ENCODE measurements around the gene NOXA1. TPM values are rescaled to one million over a fixed set of nuclear protein-coding genes. Genes with fewer than 3 reads are reported as not detected.
A peak's percentile ranks its signal among the peaks of the same experiment; 100 is the strongest.
"Not testable (repeated sequence)": the region's sequence is repeated elsewhere in the genome, so short reads cannot be mapped to it uniquely, and the experiment has no call there.

The NOXA1 gene
- total RNA-seq, 1 experiment from 2014 or later = not detected

DNA sequence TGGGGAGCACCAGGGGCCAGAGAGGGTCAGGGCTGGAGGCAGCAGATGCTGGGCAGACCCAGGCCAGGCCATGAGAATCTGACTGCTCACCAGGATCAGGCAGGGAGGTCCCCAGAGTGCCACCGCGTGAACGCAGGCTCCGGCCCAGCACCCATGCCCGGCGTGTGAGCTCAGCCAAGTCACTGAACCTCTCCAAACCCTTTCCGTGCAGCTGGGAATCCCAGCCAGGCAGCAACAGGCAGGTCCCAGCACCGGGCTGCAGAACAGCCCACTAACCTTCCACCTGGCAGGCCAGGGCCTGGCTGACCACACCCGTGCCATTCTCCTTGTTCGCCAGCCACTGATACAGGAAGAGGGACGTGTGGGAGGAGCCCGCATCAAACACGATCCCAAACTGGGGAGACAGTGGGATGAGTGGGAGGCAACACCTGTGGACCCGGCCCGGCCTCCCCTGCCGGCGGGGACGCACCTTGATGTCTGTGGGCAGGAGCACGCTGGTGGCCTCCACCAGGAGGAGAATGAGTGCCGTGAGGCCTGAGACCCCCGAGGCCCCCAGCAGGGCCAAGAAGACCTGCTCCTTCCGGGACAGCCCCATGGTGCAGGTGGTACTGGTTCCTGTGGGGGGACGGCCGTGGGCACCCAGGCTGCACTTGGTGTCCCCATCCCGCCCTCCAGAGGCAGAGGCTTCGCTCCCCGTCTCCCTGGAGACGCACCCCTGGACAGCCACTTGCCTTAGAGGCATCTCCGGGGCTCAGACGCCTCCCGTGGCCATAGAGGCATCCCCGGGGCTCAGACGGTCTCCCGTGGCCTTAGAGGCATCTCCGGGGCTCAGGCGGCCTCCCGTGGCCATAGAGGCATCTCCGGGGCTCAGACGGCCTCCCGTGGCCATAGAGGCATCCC lies 14.7 kb downstream of the NOXA1 start:
- no peak for DNase-seq (ENCODE audit: low read depth)

DNA sequence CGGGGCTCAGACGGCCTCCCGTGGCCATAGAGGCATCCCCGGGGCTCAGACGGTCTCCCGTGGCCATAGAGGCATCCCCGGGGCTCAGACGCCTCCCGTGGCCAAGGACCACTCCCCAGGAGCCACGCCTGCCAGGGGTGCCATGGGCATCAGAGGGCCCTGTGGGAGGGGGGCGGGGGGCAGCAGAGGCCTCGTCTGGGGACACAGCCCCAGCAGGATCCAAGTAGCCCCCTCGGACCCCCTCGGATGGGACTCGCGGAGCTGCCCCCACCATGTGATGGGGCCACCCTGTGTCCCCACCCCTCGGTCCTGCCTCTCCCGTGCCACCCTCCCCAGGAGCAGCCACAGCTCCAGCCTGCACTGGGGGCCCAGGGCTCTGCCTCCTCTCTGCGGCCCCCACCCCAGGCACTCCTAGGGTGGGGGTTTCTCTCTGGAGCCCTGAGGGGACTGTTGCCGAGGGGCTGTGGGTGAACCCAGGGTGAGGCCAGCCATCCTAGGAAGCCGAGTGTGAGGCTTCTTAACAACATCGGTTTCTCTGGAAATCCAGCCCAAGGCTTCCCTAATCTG lies 15.5 kb downstream of the NOXA1 start:
- DNase-seq (ENCODE audit: low read depth) = no peak

DNA sequence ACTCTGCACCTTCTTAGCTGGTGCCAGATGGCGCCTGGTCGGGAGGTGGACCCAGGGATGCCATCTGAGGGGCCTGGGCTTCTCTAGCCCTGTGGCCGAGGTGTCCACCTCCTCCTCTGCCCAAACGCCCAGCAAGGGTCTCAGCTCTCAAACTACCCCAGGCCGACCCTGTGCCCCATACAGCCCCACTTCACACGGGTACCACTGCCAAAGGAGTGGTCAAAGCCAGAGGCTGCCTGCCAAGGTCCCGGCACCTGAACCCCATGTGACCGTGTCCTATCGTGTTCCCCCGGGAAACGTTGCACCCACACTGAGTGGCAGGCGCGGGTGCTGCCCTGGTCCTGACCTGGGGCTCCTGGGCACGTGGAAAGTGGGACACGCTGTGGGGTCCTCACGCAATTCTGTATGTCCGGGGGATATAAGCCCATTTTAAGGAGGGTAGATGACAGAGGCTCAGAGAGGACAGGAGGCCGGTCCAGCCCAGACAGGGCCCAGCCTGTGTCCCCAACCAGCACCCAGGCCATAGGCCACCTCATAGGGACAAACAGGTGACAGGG lies 16.0 kb downstream of the NOXA1 start:
- no peak for DNase-seq (ENCODE audit: low read depth)

DNA sequence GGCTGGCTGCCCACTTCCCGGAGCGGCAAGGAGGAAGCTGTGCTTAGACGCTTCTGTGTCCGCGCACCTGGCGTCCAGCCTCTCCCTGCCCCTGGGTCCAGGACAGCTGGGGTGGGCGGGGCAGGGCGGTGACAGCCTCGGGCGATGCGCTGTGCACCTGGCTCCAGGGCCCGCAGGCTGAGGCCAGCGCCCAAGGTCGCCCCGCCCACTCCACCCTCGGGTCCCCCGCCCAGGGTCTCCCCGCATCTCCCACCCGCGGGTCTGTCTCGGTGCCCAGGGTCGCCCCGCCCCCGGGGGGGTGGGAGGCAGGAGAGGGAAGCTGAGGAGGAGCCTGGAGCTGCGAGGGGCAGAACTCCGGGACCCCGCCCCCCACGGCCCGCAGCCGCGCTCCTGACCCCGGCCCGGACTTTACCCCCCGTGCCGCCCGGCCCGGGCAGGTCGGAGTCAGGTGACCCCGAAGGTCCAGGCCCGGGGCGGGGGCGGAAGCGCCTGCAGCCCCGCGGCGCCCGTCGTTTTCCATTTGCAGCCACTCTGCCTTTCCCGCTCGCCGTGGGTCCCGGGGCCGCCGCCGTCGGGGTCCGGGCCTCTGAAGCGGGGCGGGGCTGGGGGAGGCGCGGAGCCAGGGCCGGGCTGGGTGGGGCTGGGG lies 18.2 kb downstream of the NOXA1 start, which contains the start of gene ENTPD8:
Gene ENTPD8 (minus strand): TSS at position 69 of the 646 bp plus-strand sequence. CDS start 3,072 bp downstream, outside the sequence.
- DNase-seq (ENCODE audit: low read depth) = no peak

DNA sequence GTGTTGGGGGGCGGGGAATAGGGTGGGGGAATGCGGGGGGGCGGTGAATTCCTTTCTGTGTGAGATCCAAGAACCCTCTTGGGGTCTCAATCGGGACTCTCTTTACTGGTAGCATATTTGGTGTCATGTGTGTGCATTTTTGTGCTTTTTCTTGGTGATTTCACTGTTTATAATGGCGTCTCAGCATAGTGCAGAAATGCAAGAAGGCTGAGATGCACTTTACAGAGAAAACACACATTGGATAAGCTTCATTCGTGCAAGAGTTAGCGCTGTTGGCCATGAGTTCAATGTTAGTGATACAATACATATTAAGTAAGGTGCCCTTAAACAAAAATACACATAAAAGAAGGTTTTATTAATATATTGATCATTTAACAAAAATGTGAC lies 18.7 kb downstream of the NOXA1 start:
- DNase-seq (ENCODE audit: low read depth) = no peak

DNA sequence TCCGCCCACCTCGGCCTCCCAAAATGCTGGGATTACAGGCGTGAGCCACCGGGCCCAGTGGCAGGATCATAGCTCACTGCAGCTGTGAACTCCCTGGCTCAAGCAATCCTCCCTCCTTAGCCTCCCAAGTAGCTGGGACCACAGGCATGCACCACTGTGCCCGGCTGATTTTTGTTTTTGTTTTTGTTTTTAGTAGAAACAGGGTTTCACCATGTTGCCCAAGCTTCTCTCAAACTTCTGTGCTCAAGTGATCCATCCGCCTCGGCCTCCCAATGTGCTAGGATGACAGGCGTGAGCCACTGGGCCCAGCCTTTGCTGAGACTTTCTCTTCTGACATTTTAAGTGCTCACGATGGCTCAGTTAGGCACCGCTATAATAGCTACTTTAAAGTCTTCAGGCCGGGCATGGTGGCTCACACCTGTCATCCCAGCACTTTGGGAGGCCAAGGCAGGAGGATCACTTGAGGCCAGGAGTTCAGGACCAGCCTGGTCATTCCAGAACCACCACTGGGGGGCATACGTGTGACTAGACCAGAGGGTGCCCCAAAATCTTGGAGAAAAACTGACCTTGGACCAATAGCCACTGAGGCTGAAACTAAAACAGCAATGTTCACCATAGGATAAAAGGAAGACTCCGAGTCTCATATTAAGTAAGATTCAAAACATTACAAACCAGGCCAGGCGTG lies 21.1 kb downstream of the NOXA1 start:
- DNase-seq (ENCODE audit: low read depth) = no peak

DNA sequence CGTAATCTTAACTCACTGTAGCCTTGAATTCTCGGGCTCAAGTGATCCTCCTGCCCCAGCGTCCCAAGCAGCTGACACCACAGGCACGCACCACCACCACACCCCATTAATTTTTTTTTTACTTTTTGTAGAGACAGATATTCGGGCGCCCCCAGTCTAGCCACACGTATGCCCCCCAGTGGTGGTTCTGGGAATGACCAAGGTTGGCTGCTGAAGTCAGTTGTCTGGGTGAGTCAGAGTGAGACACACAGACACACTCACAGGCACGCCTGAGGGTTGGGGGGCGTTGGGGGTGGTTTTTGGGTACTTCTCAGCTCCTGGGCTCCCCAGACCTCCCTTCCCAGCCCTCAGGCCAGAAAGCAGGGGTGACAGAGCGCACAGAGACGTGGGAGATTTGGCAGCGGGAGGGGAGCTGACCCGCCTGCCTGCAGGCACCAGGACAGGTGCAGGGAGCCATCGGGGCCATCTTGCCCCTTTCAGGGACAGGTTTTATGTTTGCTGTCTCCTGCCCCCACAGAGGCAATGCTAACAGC lies 22.1 kb downstream of the NOXA1 start:
- DNase-seq (ENCODE audit: low read depth) = peak; percentile 80

DNA sequence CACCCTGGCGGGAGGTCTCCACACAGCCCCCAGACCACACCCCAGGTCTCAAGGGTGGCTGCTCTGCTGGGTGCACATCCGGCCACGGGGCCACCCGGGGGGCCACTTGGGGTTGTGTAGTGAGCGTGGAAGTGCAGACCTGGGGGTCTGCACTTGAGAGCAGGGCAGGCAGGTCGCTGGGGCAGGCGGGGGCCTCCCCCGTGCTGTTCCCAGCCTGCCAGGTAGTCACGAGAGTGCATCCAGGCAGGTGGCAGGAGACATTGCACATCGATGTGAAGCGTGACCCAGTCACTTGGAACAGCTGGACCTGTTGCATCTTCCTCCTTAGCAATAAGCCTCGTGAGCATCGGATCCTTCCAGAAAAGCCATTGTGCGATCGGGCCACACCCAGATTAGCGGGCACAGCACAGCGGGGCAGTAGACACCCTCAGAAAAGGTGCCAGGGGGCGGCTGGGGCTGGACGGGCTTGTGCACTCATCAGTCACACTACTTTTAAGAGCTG lies 22.8 kb downstream of the NOXA1 start:
- DNase-seq (ENCODE audit: low read depth) = no peak

DNA sequence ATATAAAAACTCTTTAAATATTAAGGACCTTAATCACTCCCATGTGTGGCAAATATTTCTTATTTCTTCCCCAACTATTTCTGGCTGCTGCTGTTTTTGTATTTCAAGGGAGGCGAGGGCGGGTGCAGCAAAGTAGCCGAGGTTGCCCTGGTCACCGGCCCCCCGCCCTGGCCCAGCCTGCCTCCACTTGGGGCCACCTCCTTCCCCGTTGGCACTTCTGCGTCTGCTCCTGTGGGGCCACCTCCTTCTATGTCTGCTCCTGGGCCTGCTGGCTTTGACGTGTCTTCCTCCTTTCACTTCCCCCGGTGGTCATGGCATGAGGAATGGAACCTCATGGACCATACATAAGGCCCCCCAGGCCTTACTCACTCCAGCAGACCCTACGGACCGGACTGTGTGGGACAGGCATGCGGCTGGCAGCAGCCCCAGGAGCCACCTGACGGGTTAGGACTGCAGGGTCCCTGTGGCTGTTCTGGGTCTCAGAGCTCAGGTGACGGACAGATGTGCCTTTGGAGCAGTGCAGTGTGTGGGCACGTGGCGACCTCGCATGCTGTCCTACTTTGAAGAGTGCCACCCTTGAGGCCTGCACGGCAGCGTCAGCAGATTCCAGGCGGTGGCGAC lies 23.8 kb downstream of the NOXA1 start:
- no peak for DNase-seq (ENCODE audit: low read depth)

DNA sequence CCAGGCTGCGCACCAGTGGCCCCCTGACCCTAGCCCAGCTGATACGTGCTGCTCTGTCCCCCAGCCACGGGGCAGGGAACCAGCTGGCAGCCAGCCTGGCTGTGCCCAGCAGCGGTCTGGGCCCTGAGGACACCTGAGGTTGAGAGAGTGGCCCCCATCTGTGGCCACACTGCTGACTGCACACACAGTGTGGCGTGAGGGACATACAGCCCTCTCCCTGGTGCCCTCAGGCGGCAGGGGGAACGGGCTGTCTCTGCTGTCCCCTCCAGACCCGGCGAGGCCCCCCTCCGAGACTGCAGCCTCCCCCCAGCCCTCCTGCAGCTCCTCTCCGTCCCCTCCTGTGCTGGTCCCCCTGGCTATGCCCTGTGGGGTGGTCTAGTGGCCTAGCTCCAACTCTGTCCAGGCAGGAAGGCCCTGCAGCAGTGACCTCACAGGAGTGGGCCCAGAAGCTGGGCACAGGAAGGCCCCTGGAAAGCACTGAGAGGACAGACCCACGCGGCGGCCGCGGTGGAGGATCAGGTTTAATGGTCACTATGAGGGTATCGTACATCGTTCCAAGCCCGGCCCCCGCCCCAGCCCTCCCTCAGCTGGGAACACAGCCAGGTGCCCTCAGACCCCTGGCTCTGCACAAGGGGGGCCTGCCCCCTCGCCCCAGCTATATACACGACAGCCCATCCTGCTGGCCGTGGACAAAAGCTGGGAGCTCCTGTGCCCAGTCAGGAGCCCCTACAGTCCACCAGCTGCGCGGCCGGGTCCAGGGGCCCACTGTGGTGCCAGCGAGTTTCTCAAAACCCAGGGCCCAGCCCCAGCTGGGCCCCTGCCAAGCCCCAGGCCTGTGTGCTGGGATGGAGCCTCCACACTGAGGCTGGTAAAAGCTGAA lies 24.8 kb downstream of the NOXA1 start:
- no peak for DNase-seq (ENCODE audit: low read depth)

DNA sequence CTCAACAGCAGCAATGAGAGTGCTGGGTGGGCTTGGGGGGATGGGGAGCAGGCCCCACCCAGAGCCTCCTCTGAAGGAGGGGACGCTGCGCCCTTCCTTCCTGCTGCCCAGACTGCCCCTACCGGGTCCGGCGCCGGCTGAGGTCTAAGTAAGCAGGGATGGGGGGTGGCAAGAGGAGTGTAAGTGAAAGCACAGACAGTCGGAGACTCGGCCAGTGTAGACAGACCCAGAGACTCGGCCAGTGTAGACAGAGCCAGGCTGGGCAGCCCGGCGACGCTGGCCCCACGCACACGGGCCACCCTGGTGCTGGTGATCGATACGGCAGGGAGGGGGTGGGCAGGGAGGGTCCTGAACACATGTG lies 25.4 kb downstream of the NOXA1 start:
- DNase-seq (ENCODE audit: low read depth) = no peak

DNA sequence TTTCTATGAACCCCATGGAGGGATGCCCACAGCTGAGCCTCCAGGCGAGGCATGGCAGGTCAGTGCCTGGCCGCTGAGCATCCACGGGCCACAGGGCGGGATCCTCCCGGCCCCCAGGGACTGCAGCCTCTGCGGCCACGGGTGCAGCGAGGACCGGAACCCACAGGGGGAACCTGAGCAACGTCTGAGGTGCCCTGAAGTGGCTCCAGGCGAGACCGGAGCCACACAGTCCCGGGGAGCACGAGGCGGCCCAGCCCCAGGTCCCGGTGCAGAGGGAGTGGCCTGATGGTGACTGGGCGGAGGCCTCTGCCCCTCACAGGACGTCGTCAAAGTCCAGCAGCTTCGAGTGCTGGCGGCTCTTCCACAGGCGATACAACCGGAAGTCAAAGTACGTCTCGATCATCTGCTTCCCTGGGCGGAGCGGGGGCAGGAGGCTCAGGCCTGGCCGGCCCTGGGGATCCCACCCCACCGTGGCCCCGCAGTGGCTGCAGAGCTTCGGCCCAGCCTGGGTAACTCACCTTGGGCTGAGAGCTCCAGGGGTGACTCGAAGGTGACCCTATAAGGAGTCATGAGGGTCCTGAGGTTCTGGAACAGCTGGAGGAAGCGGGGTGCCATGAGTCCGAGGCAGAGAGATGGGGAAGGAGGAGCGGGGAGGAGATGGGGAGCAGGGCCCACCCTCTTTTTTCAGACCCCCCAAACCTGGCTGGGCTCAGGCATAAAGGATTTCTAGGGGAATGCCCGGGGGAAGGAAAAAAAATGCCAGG lies 26.1 kb downstream of the NOXA1 start:
- DNase-seq (ENCODE audit: low read depth) = no peak

DNA sequence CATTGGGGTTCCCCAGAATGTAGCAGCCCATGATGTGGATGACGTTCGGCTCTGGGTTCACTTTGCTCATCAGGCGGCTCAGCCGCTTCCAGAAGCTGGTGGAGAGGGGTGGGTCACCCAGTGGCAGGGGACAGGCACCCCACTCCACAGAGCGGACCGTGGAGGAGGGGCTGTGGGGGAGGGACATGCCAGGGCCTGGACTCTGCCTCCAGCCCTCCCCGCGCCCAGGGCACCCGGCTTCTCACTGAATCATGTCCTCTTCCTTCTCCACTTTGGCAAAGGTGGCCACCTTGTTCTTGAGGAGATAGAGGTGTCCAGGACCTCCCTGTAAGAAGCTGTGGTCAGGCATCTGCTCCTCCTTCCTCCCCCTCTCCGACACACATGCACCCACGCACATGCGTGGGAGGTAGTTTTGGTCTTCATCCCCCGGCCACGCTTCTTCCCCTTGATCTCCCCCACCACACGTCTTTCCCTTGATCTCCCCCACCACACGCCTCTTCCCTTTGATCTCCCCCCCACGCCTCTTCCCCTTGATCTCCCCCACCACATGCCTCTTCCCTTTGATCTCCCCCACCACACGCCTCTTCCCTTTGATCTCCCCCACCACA lies 26.8 kb downstream of the NOXA1 start:
- DNase-seq (ENCODE audit: low read depth) = no peak

DNA sequence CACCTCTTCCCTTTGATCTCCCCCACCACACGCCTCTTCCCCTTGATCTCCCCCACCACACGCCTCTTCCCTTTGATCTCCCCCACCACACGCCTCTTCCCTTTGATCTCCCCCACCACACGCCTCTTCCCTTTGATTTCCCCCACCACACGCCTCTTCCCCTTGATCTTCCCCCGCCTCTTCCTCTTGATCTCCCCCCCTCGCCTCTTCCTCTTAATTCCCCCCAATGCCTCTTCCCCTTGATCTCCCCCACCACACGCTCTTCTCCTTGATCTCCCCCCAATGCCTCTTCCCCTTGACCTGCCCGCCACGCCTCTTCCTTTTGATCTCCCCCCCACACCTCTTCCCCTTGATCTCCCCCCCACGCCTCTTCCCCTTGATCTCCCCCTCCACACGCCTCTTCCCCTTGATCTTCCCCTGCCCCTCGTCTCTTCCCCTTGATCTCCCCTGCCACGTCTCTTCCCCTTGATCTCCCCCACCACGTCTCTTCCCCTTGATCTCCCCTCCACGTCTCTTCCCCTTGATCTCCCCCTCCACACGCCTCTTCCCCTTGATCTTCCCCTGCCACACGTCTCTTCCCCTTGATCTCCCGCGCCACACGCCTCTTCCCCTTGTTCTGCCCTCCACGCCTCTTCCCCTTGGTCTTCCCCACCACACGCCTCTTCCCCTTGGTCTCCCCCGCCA lies 27.5 kb downstream of the NOXA1 start:
- DNase-seq (ENCODE audit: low read depth) = not testable (repeated sequence)

DNA sequence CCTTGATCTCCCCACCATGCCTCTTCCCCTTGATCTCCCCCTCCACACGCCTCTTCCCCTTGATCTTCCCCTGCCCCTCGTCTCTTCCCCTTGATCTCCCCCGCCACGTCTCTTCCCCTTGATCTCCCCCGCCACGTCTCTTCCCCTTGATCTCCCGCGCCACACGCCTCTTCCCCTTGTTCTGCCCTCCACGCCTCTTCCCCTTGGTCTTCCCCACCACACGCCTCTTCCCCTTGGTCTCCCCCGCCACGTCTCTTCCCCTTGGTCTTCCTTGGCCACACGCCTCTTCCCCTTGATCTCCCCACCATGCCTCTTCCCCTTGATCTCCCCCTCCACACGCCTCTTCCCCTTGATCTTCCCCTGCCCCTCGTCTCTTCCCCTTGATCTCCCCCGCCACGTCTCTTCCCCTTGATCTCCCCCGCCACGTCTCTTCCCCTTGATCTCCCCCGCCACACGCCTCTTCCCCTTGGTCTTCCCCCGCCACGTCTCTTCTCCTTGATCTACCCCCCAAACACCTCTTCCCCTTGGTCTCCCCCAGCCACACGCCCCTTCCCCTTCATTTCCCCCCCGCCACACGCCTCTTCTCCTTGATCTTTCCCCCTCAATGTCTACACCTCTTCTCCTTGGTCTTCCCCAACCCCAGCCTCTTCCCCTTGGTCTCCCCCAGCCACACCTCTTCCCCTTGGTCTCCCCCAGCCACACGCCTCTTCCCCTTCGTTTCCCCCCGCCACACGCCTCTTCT lies 28.2 kb downstream of the NOXA1 start:
- DNase-seq (ENCODE audit: low read depth) = not testable (repeated sequence)

DNA sequence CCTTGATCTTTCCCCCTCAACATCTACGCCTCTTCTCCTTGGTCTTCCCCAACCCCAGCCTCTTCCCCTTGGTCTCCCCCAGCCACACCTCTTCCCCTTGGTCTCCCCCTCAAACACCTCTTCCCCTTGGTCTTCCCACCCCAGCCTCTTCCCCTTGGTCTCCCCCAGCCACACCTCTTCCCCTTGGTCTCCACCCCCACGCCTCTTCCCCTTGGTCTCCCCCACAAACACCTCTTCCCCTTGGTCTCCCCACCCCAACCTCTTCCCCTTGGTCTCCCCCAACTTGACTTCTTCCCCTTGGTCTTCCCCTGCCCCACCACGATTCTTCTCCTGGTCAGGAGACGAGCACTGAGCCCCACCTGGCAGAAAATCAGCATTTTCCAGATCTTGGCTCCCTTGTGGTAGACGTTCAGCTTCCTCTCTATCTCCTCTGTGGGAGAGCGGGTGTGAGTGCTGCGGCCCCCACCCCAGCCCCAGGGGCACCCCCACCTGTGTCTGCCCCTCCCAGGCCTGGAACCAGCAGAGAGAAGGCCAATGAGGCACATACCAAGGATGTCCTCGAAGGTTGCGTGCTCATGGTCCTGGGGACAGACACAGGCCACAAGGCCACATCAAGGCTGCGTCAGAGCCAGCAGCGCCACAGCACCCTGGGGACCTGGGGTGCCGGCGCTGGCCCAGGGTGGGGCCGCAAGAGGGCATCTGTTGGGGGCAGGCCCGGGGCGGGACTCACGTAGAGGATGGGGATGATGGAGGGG lies 29.0 kb downstream of the NOXA1 start:
- DNase-seq (ENCODE audit: low read depth) = no peak

Data from HT1080 (cell line).